Measurements from ENCODE around the gene GINS1.

- TF ChIP-seq POLR2A (IDR thresholded peaks at IDR 0.05) (no peak), CTCF (IDR thresholded peaks at IDR 0.05) (no peak)
Measured at GRCh38 chr20:25480156-25480555, 72.7 kb downstream of the GINS1 start.
